Fibroblast of lung (primary cell): ENCODE measurements around the gene LRRC8C.

ENCODE experiments used
- EZH2 ChIP-seq: IDR thresholded peaks from 2 replicates; pipeline ENCODE4 v1.5.1; 2012; ENCODE audit warnings: low read length, control low read depth, mild to moderate bottlenecking; ENCODE audit errors: missing control alignments
- TF ChIP-seq, protein P1 (sequence below), 2 donors: IDR thresholded peaks in 1 of 2; conservative IDR thresholded peaks in 1 of 2; 1 replicate in 1 of 2; 2 replicates in 1 of 2; pipeline ENCODE4 v1.5.1; 2011 to 2012; ENCODE audit warnings: low read length in 2 of 2, control low read depth in 1 of 2, inconsistent platforms in 1 of 2, low read depth in 1 of 2, mild to moderate bottlenecking in 1 of 2

DNA sequence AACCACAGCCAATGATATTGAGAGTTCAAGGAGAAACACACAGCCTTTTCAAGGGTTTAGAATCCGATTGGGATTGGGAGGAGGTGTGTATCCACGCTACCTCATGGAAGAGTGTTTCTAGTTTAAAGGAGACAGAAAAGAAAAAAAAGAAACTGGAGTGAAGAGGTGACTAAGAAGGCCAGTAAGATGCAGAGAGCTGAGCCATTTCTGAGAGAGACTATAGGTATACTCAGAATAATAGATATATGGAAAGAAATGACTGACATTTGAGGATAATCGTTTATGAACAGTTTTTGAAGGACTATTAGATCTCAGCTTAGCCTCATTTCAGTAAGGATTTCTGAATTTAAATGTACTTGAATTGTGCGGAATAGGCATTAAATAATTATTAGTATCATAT lies 42.8 kb downstream of the LRRC8C start:
- TF ChIP-seq, protein P1, sequence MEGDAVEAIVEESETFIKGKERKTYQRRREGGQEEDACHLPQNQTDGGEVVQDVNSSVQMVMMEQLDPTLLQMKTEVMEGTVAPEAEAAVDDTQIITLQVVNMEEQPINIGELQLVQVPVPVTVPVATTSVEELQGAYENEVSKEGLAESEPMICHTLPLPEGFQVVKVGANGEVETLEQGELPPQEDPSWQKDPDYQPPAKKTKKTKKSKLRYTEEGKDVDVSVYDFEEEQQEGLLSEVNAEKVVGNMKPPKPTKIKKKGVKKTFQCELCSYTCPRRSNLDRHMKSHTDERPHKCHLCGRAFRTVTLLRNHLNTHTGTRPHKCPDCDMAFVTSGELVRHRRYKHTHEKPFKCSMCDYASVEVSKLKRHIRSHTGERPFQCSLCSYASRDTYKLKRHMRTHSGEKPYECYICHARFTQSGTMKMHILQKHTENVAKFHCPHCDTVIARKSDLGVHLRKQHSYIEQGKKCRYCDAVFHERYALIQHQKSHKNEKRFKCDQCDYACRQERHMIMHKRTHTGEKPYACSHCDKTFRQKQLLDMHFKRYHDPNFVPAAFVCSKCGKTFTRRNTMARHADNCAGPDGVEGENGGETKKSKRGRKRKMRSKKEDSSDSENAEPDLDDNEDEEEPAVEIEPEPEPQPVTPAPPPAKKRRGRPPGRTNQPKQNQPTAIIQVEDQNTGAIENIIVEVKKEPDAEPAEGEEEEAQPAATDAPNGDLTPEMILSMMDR (conservative IDR thresholded peaks at IDR 0.05 in 1 of 2, IDR thresholded peaks at IDR 0.05 in 1 of 2; ENCODE audit: low read depth in 1 of 2, low read length in 2 of 2) = no peak
- no peak for TF ChIP-seq EZH2
